Stimulated activated CD4-positive, alpha-beta T cell treated with anti-CD3 and anti-CD28 coated beads, TNF-alpha, amount 100 ng/mL, for 4 hours (primary cell): Measurements from ENCODE around the gene ATP6V0E1.

Experiments used
- DNase-seq, 3 experiments: peaks; one replicate each; pipeline ENCODE4 v3.0.0-alpha.2; 2020; ENCODE audit warnings: low read depth in 3 of 3

ATP6V0E1 gene

GRCh38 chr5:173078878-173079277 is 95.3 kb downstream of the ATP6V0E1 start:
- no peak for DNase-seq
